Activated T-helper 9 cell treated with anti-CD3 and anti-CD28 coated beads, Interleukin-2, amount 50 U/mL, for 16 hours (primary cell): ENCODE data around the gene KLF18.
"Not testable (repeated sequence)": the region's sequence is repeated elsewhere in the genome, so short reads cannot be mapped to it uniquely, and the experiment has no call there.

Source experiments
- DNase-seq: peaks from one replicate; pipeline ENCODE4 v3.0.0-alpha.2; 2020; ENCODE audit warnings: low read depth

KLF18 gene

GRCh38 chr1:44120398-44120949 lies 21.0 kb downstream of the KLF18 start:
- no peak for DNase-seq

GRCh38 chr1:44119525-44119924 lies 21.9 kb downstream of the KLF18 start:
- DNase-seq, result no peak

GRCh38 chr1:44118682-44119081 lies 22.7 kb downstream of the KLF18 start, which contains the start of gene KLF17:
Gene KLF17 (plus strand): TSS chr1:44118821. CDS start chr1:44118908, 87 bp downstream.
- no peak for DNase-seq

GRCh38 chr1:44117272-44117671 lies 24.2 kb downstream of the KLF18 start:
- DNase-seq, result not testable (repeated sequence)

GRCh38 chr1:44114098-44114497 lies 27.3 kb downstream of the KLF18 start:
- no peak for DNase-seq

- DNase-seq, result no peak
These were observed 28.3 kb downstream of the KLF18 start for GRCh38 chr1:44113095-44113609.

- DNase-seq, result no peak
These were observed 28.9 kb downstream of the KLF18 start for GRCh38 chr1:44112486-44112885.

- no peak for DNase-seq
These were observed 29.6 kb downstream of the KLF18 start for GRCh38 chr1:44111861-44112260.

- DNase-seq, result no peak
These were observed 30.5 kb downstream of the KLF18 start for GRCh38 chr1:44110916-44111315.

- DNase-seq, result no peak
These were observed 32.5 kb downstream of the KLF18 start for GRCh38 chr1:44108971-44109370.

GRCh38 chr1:44108241-44108640 lies 33.2 kb downstream of the KLF18 start:
- DNase-seq, result no peak

GRCh38 chr1:44105810-44106209 lies 35.6 kb downstream of the KLF18 start:
- DNase-seq, result no peak

GRCh38 chr1:44103270-44104131 lies 37.9 kb downstream of the KLF18 start:
- no peak for DNase-seq

- DNase-seq, result no peak
These were observed 40.1 kb downstream of the KLF18 start for GRCh38 chr1:44101328-44101727.

- DNase-seq, result no peak
These were observed 41.1 kb downstream of the KLF18 start for GRCh38 chr1:44100183-44100868.

- no peak for DNase-seq
These were observed 47.4 kb downstream of the KLF18 start for GRCh38 chr1:44094047-44094446.

GRCh38 chr1:44090429-44091252 lies 50.8 kb downstream of the KLF18 start:
- no peak for DNase-seq

GRCh38 chr1:44089371-44090048 lies 51.9 kb downstream of the KLF18 start:
- DNase-seq, result no peak
